Adrenal gland (tissue), 12 donors: ENCODE results near the gene MGAT5B. TPM values are rescaled to one million over a fixed set of nuclear protein-coding genes. Genes with fewer than 3 reads are reported as not detected.

ENCODE experiments used
- DNase-seq, 7 donors: peaks; one replicate each; pipeline ENCODE4 v3.0.0-alpha.2; 2019 to 2020
- H3K27ac ChIP-seq, 5 donors: fragments of 200-600 bp; sonication (generic) in 4 of 5; 1 replicate in 3 of 5; 2 replicates in 2 of 5; pipeline versions ENCODE4 v1.5.1 to v1.8.0; 2016 to 2020; ENCODE audit warnings: mild to moderate bottlenecking in 1 of 5
- H3K27me3 ChIP-seq: fragments of 200-600 bp; 2 replicates; pipeline ENCODE4 v1.8.0; 2021
- H3K36me3 ChIP-seq, 2 donors: fragments of 200-600 bp; replicated peaks in 1 of 2; 1 replicate in 1 of 2; 2 replicates in 1 of 2; pipeline versions ENCODE4 v1.5.1 to v1.8.0; 2018 to 2022
- H3K4me1 ChIP-seq, 2 donors: fragments of 200-600 bp; replicated peaks in 1 of 2; 1 replicate in 1 of 2; 2 replicates in 1 of 2; pipeline versions ENCODE4 v1.5.1 to v1.8.0; 2018 to 2021
- H3K4me3 ChIP-seq, 4 donors: fragments of 200-600 bp; sonication (generic) in 3 of 4; one replicate each; pipeline ENCODE4 v1.5.1; 2016 to 2018
- H3K9me3 ChIP-seq, 3 donors: fragments of 200-600 bp; sonication (generic) in 1 of 3; replicated peaks in 1 of 3; 1 replicate in 2 of 3; 2 replicates in 1 of 3; pipeline versions ENCODE4 v1.5.1 to v1.8.0; 2016 to 2021
- POLR2A ChIP-seq, 2 donors: fragments of 450-650 bp; IDR thresholded peaks; one replicate each; pipeline ENCODE4 v1.6.1; 2017; ENCODE audit warnings: antibody characterized with exemption in 2 of 2, mild to moderate bottlenecking in 2 of 2, moderate library complexity in 1 of 2
- WGBS, 4 donors: extraction: QIAGEN DNeasy Blood & Tissue Kit in 2 of 4; methylation state at CpG; one replicate each; pipeline versions ENCODE4 v1.1.5 to v1.1.7; 2013 to 2017; 5-methylcytosine and 5-hydroxymethylcytosine counted together
- intact Hi-C, 2 donors: fragments of 100-400 bp; cut with DNase I; formaldehyde crosslinking; loops; one replicate each; pipeline versions ENCODE4 v1.14.1 to v1.15.0; 2022 to 2023
- polyA plus RNA-seq, 3 donors: library from polyadenylated mRNA; stranded (reverse); fragments of 200-250 nt in 2 of 3; fragments of 350-450 nt in 1 of 3; fragmentation: Illumina TruSeq in 1 of 3; extraction: RNeasy Lipid Tissue Mini Kit (QIAGEN cat#74804) in 1 of 3; gene quantifications; one replicate each; pipeline ENCODE4 v1.2.3, GENCODE V29; 2013 to 2014
- total RNA-seq, 9 donors: library from RNA; depleted of rRNA in 4 of 9; stranded (reverse); fragments of >200 nt in 4 of 9; fragments of 120-200 nt in 1 of 9; fragmentation: NEBNext Ultra II Directional in 1 of 9; extraction: Animal tissue kit (Norgen Biotek cat#: 25700) in 1 of 9; gene quantifications; one replicate each; pipeline versions ENCODE4 v1.1.0 to v1.2.4, GENCODE V29; 2013 to 2023
- TF ChIP-seq, protein P1 (sequence below), 6 experiments: fragments of 450-650 bp in 4 of 6; fragments of 200-600 bp in 2 of 6; sonication (generic) in 1 of 6; IDR thresholded peaks; 1 replicate in 5 of 6; 2 replicates in 1 of 6; pipeline versions ENCODE4 v1.5.1 to v1.8.0; 2016 to 2021; ENCODE audit warnings: antibody characterized with exemption in 6 of 6, mild to moderate bottlenecking in 2 of 6, moderate library complexity in 1 of 6
- donor health status: healthy with polysubstance abuse.
- donor health status: Bipolar disorder and iron deficiency.
- donor health status: DM: yes; HTN: yes; CAD: no.
- donor health status: DM: no; HTN: no; CAD: no.
- donor health status: DM: no; HTN: no; CAD: no.
- donor health status: DM: yes; HTN: yes; CAD: no.

Gene MGAT5B
- total and polyA plus RNA-seq, 12 donors = 0.24 to 1.0 (median 0.70) TPM; not detected in 1

DNA sequence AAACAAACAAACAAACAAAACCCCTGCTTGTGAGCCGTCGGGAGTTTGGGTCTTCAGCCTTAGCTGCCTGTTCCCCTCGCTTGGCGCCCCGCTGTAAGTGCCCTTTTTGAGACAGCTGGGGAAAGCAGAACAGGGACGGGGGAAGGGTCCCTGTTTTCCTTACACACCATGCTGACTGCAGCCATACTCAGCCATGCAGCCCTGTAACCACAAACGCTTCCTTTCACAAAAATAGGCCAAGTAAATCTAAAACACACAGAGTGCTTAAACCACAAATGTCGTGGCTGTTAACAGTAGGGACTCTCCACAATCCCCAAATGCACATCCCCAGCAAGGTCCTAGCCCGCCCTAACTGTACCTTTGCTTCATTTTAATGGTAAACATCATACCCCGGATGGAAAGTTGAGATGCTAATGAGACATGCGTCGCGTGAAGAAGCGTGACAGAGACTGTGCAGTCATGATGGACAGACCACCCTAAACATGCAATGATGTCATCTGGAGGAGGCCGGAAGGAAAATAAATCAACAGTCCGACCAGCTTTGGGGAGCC is 129.9 kb downstream of the MGAT5B start:
- H3K27ac ChIP-seq = no peak overlapping the region
- H3K4me3 ChIP-seq = no peak overlapping the region
- no peaks in the 10 kb centered on the region for H3K27me3 ChIP-seq
- 60 to 80% (median 65%) methylated on average over 15 to 16 of the region's 16 CpGs for WGBS, 4 donors
- intact Hi-C loops = no loop called here
- H3K4me1 ChIP-seq = no peaks in the 10 kb centered on the region
- H3K36me3 ChIP-seq = no peaks in the 10 kb centered on the region
- DNase-seq = no peak
- H3K9me3 ChIP-seq = no peaks in the 10 kb centered on the region
- TF ChIP-seq, protein P1, sequence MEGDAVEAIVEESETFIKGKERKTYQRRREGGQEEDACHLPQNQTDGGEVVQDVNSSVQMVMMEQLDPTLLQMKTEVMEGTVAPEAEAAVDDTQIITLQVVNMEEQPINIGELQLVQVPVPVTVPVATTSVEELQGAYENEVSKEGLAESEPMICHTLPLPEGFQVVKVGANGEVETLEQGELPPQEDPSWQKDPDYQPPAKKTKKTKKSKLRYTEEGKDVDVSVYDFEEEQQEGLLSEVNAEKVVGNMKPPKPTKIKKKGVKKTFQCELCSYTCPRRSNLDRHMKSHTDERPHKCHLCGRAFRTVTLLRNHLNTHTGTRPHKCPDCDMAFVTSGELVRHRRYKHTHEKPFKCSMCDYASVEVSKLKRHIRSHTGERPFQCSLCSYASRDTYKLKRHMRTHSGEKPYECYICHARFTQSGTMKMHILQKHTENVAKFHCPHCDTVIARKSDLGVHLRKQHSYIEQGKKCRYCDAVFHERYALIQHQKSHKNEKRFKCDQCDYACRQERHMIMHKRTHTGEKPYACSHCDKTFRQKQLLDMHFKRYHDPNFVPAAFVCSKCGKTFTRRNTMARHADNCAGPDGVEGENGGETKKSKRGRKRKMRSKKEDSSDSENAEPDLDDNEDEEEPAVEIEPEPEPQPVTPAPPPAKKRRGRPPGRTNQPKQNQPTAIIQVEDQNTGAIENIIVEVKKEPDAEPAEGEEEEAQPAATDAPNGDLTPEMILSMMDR (IDR thresholded peaks at IDR 0.05) = no peak
- no peak for TF ChIP-seq POLR2A (IDR thresholded peaks at IDR 0.05)

DNA sequence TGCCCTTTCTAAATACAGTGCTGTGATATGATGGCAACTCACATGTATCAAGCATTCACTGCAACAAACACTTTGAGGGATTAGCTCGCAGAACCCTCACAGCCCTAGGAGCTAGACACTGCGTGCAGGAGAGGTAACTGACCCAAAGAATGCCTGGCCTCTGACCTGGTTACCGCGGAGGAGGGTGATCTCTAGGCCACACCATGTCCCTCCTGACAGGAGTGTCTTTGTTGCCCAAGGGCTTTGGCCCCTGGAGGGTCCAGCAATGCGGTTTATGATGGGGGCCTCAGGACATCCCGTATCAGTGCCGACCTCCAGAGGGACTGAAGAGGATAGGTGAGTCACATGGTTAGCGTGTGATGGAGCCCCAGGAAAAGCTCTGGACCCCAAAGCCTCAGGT is 130.6 kb downstream of the MGAT5B start:
- H3K27me3 ChIP-seq = no peaks in the 10 kb centered on the region
- WGBS, 4 donors = 68 to 82% (median 78%) methylated on average over 4 to 8 of the region's 8 CpGs

More for the DNA sequence above, 130.6 kb downstream of the MGAT5B start:
- no peak for DNase-seq
- intact Hi-C loops = no loop called here
- Histone ChIP-seq H3K4me1 (no peaks in the 10 kb centered on the region), H3K36me3 (no peaks in the 10 kb centered on the region), H3K27ac (no peak overlapping the region), H3K4me3 (no peak overlapping the region), H3K9me3 (no peaks in the 10 kb centered on the region)
- TF ChIP-seq POLR2A (IDR thresholded peaks at IDR 0.05) = no peak
- TF ChIP-seq, protein P1 (IDR thresholded peaks at IDR 0.05) = no peak

Other genes with a start within 250 kb of the MGAT5B start
- under 1 TPM in 3 of 9 donors, not detected in 6; 0.25 to 0.76 (median 0.33) TPM for gene ST6GALNAC1, start 224.6 kb upstream of the MGAT5B start, total RNA-seq
- gene ST6GALNAC1, start 224.6 kb upstream of the MGAT5B start, polyA plus RNA-seq = under 1 TPM in 2 of 3 donors, not detected in 1; 0.47 to 0.88 TPM
- 100 to 1,000 TPM; 200 to 671 (median 375) TPM for gene MXRA7, start 157.4 kb upstream of the MGAT5B start, total RNA-seq
- gene MXRA7, start 157.4 kb upstream of the MGAT5B start, polyA plus RNA-seq = 100 to 1,000 TPM in 2 of 3 donors, 10 to 100 TPM in 1; 81.5 to 573 (median 167) TPM
- 100 to 1,000 TPM in 1 of 9 donors, 10 to 100 TPM in 8; 23.5 to 105 (median 37.7) TPM for gene JMJD6, start 141.8 kb upstream of the MGAT5B start, total RNA-seq
- 10 to 100 TPM; 53.7 to 66.9 (median 58.8) TPM for gene JMJD6, start 141.8 kb upstream of the MGAT5B start, polyA plus RNA-seq
- gene METTL23, start 141.6 kb upstream of the MGAT5B start, total RNA-seq = 10 to 100 TPM; 24.6 to 91.5 (median 38.9) TPM
- 10 to 100 TPM; 48.0 to 84.9 (median 54.5) TPM for gene METTL23, start 141.6 kb upstream of the MGAT5B start, polyA plus RNA-seq
- 100 to 1,000 TPM; 115 to 242 (median 206) TPM for gene SRSF2, start 131.1 kb upstream of the MGAT5B start, total RNA-seq
- gene SRSF2, start 131.1 kb upstream of the MGAT5B start, polyA plus RNA-seq = 100 to 1,000 TPM; 103 to 269 (median 151) TPM
- 10 to 100 TPM; 24.2 to 50.0 (median 32.4) TPM for gene MFSD11, start 130.3 kb upstream of the MGAT5B start, total RNA-seq
- gene MFSD11, start 130.3 kb upstream of the MGAT5B start, polyA plus RNA-seq = 10 to 100 TPM in 2 of 3 donors, 1 to 10 TPM in 1; 9.4 to 20.4 (median 11.8) TPM